HCT116 (cell line): ENCODE measurements around the gene UVRAG. TPM values are rescaled to one million over a fixed set of nuclear protein-coding genes. Genes with fewer than 3 reads are reported as not detected.

Source experiments
- ATAC-seq: fragments of 200-7000 bp; cut with Tn5 transposase; 2 replicates; pipeline ENCODE4 v1.9.1; 2020; ENCODE audit warnings: mild to moderate bottlenecking, moderate library complexity
- BruUV-seq: library from RNA; stranded (reverse); fragments of 400-500 nt; replicated peaks from 2 replicates; lab custom pipeline; 2021; lab: Mats Ljungman, UMichigan
- CTCF ChIA-PET: fragments of 300-600 bp; sonication (Branson Sonifier 250); formaldehyde crosslinking; loops from one replicate; lab custom pipeline; 2021; ENCODE audit warnings: antibody characterized with exemption; lab: Charles Lee
- POLR2A ChIA-PET: fragments of 300-600, 350-600 bp; sonication (Branson Sonifier 250); formaldehyde crosslinking; loops from one replicate; lab custom pipeline; 2021; ENCODE audit warnings: antibody characterized with exemption; lab: Charles Lee
- RAD21 ChIA-PET, 2 experiments: fragments of 300-600 bp; sonication (Branson Sonifier 250); formaldehyde crosslinking; loops; one replicate each; lab custom pipeline; 2023; ENCODE audit warnings: low total read pairs in 2 of 2; ENCODE audit not compliant: uncharacterized antibody in 2 of 2, unreplicated experiment in 2 of 2, low non-redundant PET in 1 of 2; lab: Charles Lee
- DNase-seq: peaks from one replicate; pipeline ENCODE4 v3.0.0-alpha.2; 2010; ENCODE audit warnings: low read depth, low spot score
- H2AFZ ChIP-seq: fragments of 200-600 bp; shearing (Covaris generic), sonication (generic); 2 replicates; pipeline ENCODE4 v1.6.1; 2017; ENCODE audit warnings: low read depth, mixed run types, mixed read lengths, antibody characterized with exemption, low read length; ENCODE audit not compliant: poor library complexity, severe bottlenecking
- H3K27ac ChIP-seq: 2 replicates; pipeline ENCODE4 v1.5.1; 2012; ENCODE audit warnings: low read depth, low read length
- H3K27me3 ChIP-seq: fragments of 200-600 bp; sonication (generic); 2 replicates; pipeline ENCODE4 v1.6.1; 2016; ENCODE audit warnings: mixed run types, low read length, mixed read lengths; ENCODE audit not compliant: insufficient read depth
- H3K36me3 ChIP-seq, 2 experiments: fragments of 200-500 bp in 1 of 2; fragments of 200-600 bp in 1 of 2; sonication (Bioruptor generic) in 1 of 2; sonication (generic) in 1 of 2; 2 replicates each; pipeline versions ENCODE4 v1.5.1 to v1.6.1; 2014 to 2016; ENCODE audit warnings: low read length in 2 of 2, inconsistent platforms in 1 of 2, mixed read lengths in 1 of 2, mixed run types in 1 of 2; ENCODE audit not compliant: insufficient read depth in 2 of 2, control insufficient read depth in 1 of 2
- H3K4me1 ChIP-seq, 2 experiments: fragments of 200-600 bp in 1 of 2; sonication (generic) in 1 of 2; 2 replicates each; pipeline versions ENCODE4 v1.5.1 to v1.6.1; 2012 to 2017; ENCODE audit warnings: low read length in 2 of 2, inconsistent platforms in 1 of 2, mild to moderate bottlenecking in 1 of 2, mixed read lengths in 1 of 2, mixed run types in 1 of 2, moderate library complexity in 1 of 2; ENCODE audit not compliant: insufficient read depth in 2 of 2, control insufficient read depth in 1 of 2
- H3K4me2 ChIP-seq: fragments of 200-600 bp; sonication (generic); 2 replicates; pipeline ENCODE4 v1.6.1; 2017; ENCODE audit warnings: mixed run types, low read length, mixed read lengths
- H3K4me3 ChIP-seq, 2 experiments: fragments of 200-600 bp in 1 of 2; sonication (generic) in 1 of 2; replicated peaks in 1 of 2; 2 replicates each; pipeline ENCODE4 v1.5.1; 2011 to 2016; ENCODE audit warnings: low read length in 2 of 2, control low read depth in 1 of 2, low read depth in 1 of 2, mild to moderate bottlenecking in 1 of 2, mixed read lengths in 1 of 2, mixed run types in 1 of 2
- H3K79me2 ChIP-seq: fragments of 200-600 bp; sonication (generic); 2 replicates; pipeline ENCODE4 v1.6.1; 2017; ENCODE audit warnings: mild to moderate bottlenecking, mixed run types, low read length, moderate library complexity, mixed read lengths; ENCODE audit not compliant: insufficient read depth
- H3K9ac ChIP-seq: fragments of 200-600 bp; sonication (generic); 2 replicates; pipeline ENCODE4 v1.6.1; 2016; ENCODE audit warnings: low read length, mixed read lengths
- H3K9me2 ChIP-seq: fragments of 200-600 bp; sonication (generic), shearing (Covaris generic); 2 replicates; pipeline ENCODE4 v1.6.1; 2017; ENCODE audit warnings: mixed run types, mild to moderate bottlenecking, moderate library complexity; ENCODE audit not compliant: insufficient read depth
- H3K9me3 ChIP-seq, 2 experiments: fragments of 200-500 bp in 1 of 2; fragments of 200-600 bp in 1 of 2; sonication (Bioruptor generic) in 1 of 2; sonication (generic) in 1 of 2; 2 replicates each; pipeline ENCODE4 v1.6.1; 2014 to 2017; ENCODE audit warnings: low read length in 2 of 2, mixed read lengths in 2 of 2, inconsistent platforms in 1 of 2, low read depth in 1 of 2, mild to moderate bottlenecking in 1 of 2, mixed run types in 1 of 2, moderate library complexity in 1 of 2; ENCODE audit not compliant: control insufficient read depth in 1 of 2, insufficient read depth in 1 of 2
- H4K20me1 ChIP-seq: fragments of 200-600 bp; sonication (generic), shearing (Covaris generic); 2 replicates; pipeline ENCODE4 v1.6.1; 2017; ENCODE audit warnings: mixed run types, mild to moderate bottlenecking, moderate library complexity; ENCODE audit not compliant: insufficient read depth
- CEBPB ChIP-seq: IDR thresholded peaks from 2 replicates; pipeline ENCODE4 v1.6.1; 2012; ENCODE audit warnings: low read depth
- ELF1 ChIP-seq: IDR thresholded peaks from 2 replicates; pipeline ENCODE4 v1.6.1; 2012; ENCODE audit warnings: low read depth, borderline replicate concordance
- EZH2 ChIP-seq: fragments of 200-600 bp; sonication (generic); IDR thresholded peaks from 2 replicates; pipeline ENCODE4 v1.6.1; 2017; ENCODE audit warnings: antibody characterized with exemption, mixed run types
- FOSL1 ChIP-seq: IDR thresholded peaks from 2 replicates; pipeline ENCODE4 v1.6.1; 2012; ENCODE audit warnings: low read depth
- MAX ChIP-seq: IDR thresholded peaks from 2 replicates; pipeline ENCODE4 v1.6.1; 2012
- RAD21 ChIP-seq: IDR thresholded peaks from 2 replicates; pipeline ENCODE4 v1.6.1; 2012; ENCODE audit warnings: low read depth, mild to moderate bottlenecking
- REST ChIP-seq: IDR thresholded peaks from 2 replicates; pipeline ENCODE4 v1.6.1; 2012; ENCODE audit warnings: low read depth
- SP1 ChIP-seq: IDR thresholded peaks from 2 replicates; pipeline ENCODE4 v1.6.1; 2012; ENCODE audit warnings: low read depth
- SRF ChIP-seq: IDR thresholded peaks from 2 replicates; pipeline ENCODE4 v1.6.1; 2012; ENCODE audit warnings: low read depth
- ZBTB33 ChIP-seq: IDR thresholded peaks from 2 replicates; pipeline ENCODE4 v1.6.1; 2011; ENCODE audit warnings: mild to moderate bottlenecking, low read length, moderate library complexity; ENCODE audit not compliant: insufficient replicate concordance; ENCODE audit errors: extremely low read depth
- ZNF274 ChIP-seq: fragments of 200-500 bp; sonication (Bioruptor generic); IDR thresholded peaks from 2 replicates; pipeline ENCODE4 v1.6.1; 2014; ENCODE audit warnings: mild to moderate bottlenecking, low read depth, low read length, inconsistent platforms
- intact Hi-C: fragments of 100-400 bp; cut with micrococcal nuclease; formaldehyde crosslinking; loops from 2 replicates; pipeline ENCODE4 v1.10.0; 2022
- total RNA-seq: library from RNA; stranded (reverse); gene quantifications from one replicate; pipeline ENCODE4 v1.2.1, GENCODE V29; 2021; ENCODE audit not compliant: unreplicated experiment

The UVRAG gene
- total RNA-seq, 1 experiment from 2014 or later, result 12.3 TPM

GRCh38 chr11:75899806-75900205 is 84.8 kb downstream of the UVRAG start:
- H3K4me2 ChIP-seq, result no peak overlapping the region
- H3K9ac ChIP-seq, result no peak overlapping the region
- ATAC-seq, result no peak
- ChIA-PET RAD21 (no interaction called here), CTCF (interaction anchor here (1.0 to 3.9 kb wide), 4 partner anchors 252 to 419 kb away, joined by 3 to 17 read pairs (median 6); no protein-coding TSS in a partner anchor), POLR2A (no interaction called here)
- no peaks in the 10 kb centered on the region for H3K79me2 ChIP-seq
- H4K20me1 ChIP-seq, result no peaks in the 10 kb centered on the region
- TF ChIP-seq REST (no peak), SP1 (no peak)
- no TSS peak for BruUV-seq
- no peak overlapping the region for H3K4me3 ChIP-seq
- no peaks in the 10 kb centered on the region for H3K36me3 ChIP-seq
- H3K9me2 ChIP-seq, result no peaks in the 10 kb centered on the region
- H3K9me3 ChIP-seq, result no peaks in the 10 kb centered on the region
- H3K4me1 ChIP-seq, result no peaks in the 10 kb centered on the region
- H2AFZ ChIP-seq, result no peak overlapping the region
- no peaks in the 10 kb centered on the region for H3K27me3 ChIP-seq
- intact Hi-C loops, result loop anchor here (5.0 kb wide), 1 partner anchor 612 kb away; no protein-coding TSS in a partner anchor
- no peak overlapping the region for H3K27ac ChIP-seq
- no peak for DNase-seq

GRCh38 chr11:75900848-75901247 is 85.8 kb downstream of the UVRAG start:
- Histone ChIP-seq H3K9me3 (no peaks in the 10 kb centered on the region), H3K9ac (no peak overlapping the region), H3K4me2 (no peak overlapping the region), H3K4me3 (no peak overlapping the region), H3K9me2 (no peaks in the 10 kb centered on the region), H3K79me2 (no peaks in the 10 kb centered on the region), H3K4me1 (no peaks in the 10 kb centered on the region), H4K20me1 (no peaks in the 10 kb centered on the region), H3K27me3 (no peaks in the 10 kb centered on the region), H3K27ac (no peak overlapping the region), H3K36me3 (no peaks in the 10 kb centered on the region), H2AFZ (no peak overlapping the region)
- ChIA-PET RAD21 (no interaction called here), POLR2A (no interaction called here), CTCF (interaction anchor here (3.9 kb wide), 1 partner anchor 251 kb away, joined by 17 read pairs; no protein-coding TSS in a partner anchor)
- intact Hi-C loops, result no loop called here
- DNase-seq, result no peak
- ATAC-seq, result no peak
- BruUV-seq, result no TSS peak
- TF ChIP-seq SRF, result no peak
- TF ChIP-seq ZBTB33, result no peak
- TF ChIP-seq RAD21, result no peak
- TF ChIP-seq EZH2, result no peak
- no peak for TF ChIP-seq ZNF274
- TF ChIP-seq CEBPB, result no peak
- no peak for TF ChIP-seq MAX
- no peak for TF ChIP-seq ELF1
- TF ChIP-seq FOSL1, result no peak
